ENCODE measurements around the gene INHA. TPM values are rescaled to one million over a fixed set of nuclear protein-coding genes. Genes with fewer than 3 reads are reported as not detected.

The INHA gene
- total RNA-seq, 1 experiment from 2014 or later = 0.31 TPM

- peak; percentile 70 for DNase-seq
- Histone ChIP-seq H4K91ac (ENCODE audit: insufficient read length, low read depth, low read length) (no peak overlapping the region), H3K18ac (ENCODE audit: insufficient read length, low read depth, low read length) (no peak overlapping the region), H2BK12ac (ENCODE audit: insufficient read length, low read depth, low read length) (no peak overlapping the region), H3T11ph (ENCODE audit: low read length) (no peak overlapping the region), H2BK120ac (ENCODE audit: low read depth, low read length, poor library complexity, severe bottlenecking) (no peak overlapping the region), H4K8ac (replicated peaks; ENCODE audit: insufficient read length, low read depth, low read length) (no peak overlapping the region), H3K4ac (ENCODE audit: low read depth, low read length) (no peak overlapping the region), H3K14ac (ENCODE audit: insufficient read depth, low read length) (peak overlapping the region; percentile 37; the same call in 1 of the 2 replicates), H3K23ac (ENCODE audit: insufficient read length, low read depth, low read length) (no peak overlapping the region), H4K5ac (ENCODE audit: insufficient read length, low read depth, low read length) (no peak overlapping the region), H4K20me1 (ENCODE audit: control insufficient read depth, insufficient read depth, insufficient read length) (no peaks in the 10 kb centered on the region), H2AFZ (ENCODE audit: low read length) (no peak overlapping the region), H3K4me2 (ENCODE audit: insufficient read depth, insufficient read length, low read length) (peak overlapping the region; percentile 44), H3K27ac (ENCODE audit: insufficient read length, low read depth, low read length) (no peak overlapping the region), H3K79me2 (ENCODE audit: insufficient read depth, low read length) (no peaks in the 10 kb centered on the region), H2BK5ac (ENCODE audit: insufficient read length, low read length) (no peak overlapping the region), H3K9me3 (ENCODE audit: control insufficient read depth, low read depth, low read length) (no peaks in the 10 kb centered on the region), H3K79me1 (ENCODE audit: insufficient read depth, low read depth, low read length, poor library complexity, severe bottlenecking) (no peaks in the 10 kb centered on the region), H3K9ac (ENCODE audit: extremely low read depth, insufficient read length, low read length) (no peak overlapping the region), H3K4me1 (ENCODE audit: insufficient read depth, low read length) (peaks cover 5% of the 10 kb centered on the region; the same call in 1 of the 2 replicates), H3K23me2 (ENCODE audit: insufficient read length, low read depth, low read length, poor library complexity, severe bottlenecking) (no peaks in the 10 kb centered on the region), H3K27me3 (ENCODE audit: insufficient read depth, low read length) (no peaks in the 10 kb centered on the region; the same call in 1 of the 2 replicates), H3K56ac (ENCODE audit: insufficient read length, low read depth, low read length) (no peak overlapping the region), H2AK5ac (ENCODE audit: insufficient read length, low read length) (no peak overlapping the region), H2BK20ac (ENCODE audit: low read depth, low read length, poor library complexity, severe bottlenecking) (no peak overlapping the region), H2BK15ac (ENCODE audit: low read depth, low read length) (no peak overlapping the region)
- H3K9me3 Mint-ChIP-seq = no peaks in the 10 kb centered on the region; a peak in 1 of 5 replicates
- H3K27ac Mint-ChIP-seq = peak overlapping the region in 2 of 3 experiments; percentile 21 to 72; a peak in 3 of 7 replicates
- H3K4me1 Mint-ChIP-seq = peaks cover 45 to 57% of the 10 kb centered on the region in 2 experiments
- no peaks in the 10 kb centered on the region for H3K36me3 Mint-ChIP-seq (ENCODE audit: insufficient read depth in 1 of 3, low read depth in 3 of 3)
- H3K27me3 Mint-ChIP-seq (ENCODE audit: low read depth) = peaks cover 18% of the 10 kb centered on the region
- TF ChIP-seq CTCF (conservative IDR thresholded peaks at IDR 0.05) = no peak
- WGBS (ENCODE audit: extremely low coverage, insufficient read length, low lambda C conversion rate) = no CpG with 5 or more reads among the region's 15 CpGs
- H3K4me3 Mint-ChIP-seq = peak overlapping the region; percentile 14 to 37; a peak in 4 of 5 replicates
Observed at GRCh38 chr2:219576505-219577388, 4.6 kb downstream of the INHA start.
